Measurements from ENCODE around the gene GPHA2.

DNA sequence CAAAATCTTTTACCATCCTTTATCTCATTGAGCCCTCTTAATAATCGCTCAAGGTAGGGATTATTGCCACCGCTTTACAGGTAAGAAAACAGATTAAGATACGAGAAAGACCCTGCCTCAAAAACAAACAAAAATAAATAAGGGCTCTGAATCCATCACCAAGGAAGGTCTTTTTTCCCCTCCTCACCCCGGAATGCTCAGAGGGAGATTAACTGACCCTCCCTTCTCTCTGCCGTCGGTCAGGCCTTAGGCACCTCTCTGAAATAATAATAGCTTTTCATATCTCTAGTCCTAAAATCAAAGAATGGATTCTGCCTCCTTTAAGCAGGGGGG, 18.1 kb downstream of the GPHA2 start:
- TF ChIP-seq, protein P1, sequence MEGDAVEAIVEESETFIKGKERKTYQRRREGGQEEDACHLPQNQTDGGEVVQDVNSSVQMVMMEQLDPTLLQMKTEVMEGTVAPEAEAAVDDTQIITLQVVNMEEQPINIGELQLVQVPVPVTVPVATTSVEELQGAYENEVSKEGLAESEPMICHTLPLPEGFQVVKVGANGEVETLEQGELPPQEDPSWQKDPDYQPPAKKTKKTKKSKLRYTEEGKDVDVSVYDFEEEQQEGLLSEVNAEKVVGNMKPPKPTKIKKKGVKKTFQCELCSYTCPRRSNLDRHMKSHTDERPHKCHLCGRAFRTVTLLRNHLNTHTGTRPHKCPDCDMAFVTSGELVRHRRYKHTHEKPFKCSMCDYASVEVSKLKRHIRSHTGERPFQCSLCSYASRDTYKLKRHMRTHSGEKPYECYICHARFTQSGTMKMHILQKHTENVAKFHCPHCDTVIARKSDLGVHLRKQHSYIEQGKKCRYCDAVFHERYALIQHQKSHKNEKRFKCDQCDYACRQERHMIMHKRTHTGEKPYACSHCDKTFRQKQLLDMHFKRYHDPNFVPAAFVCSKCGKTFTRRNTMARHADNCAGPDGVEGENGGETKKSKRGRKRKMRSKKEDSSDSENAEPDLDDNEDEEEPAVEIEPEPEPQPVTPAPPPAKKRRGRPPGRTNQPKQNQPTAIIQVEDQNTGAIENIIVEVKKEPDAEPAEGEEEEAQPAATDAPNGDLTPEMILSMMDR (IDR thresholded peaks at IDR 0.05): no peak
- TF ChIP-seq POLR2A (IDR thresholded peaks at IDR 0.05): peak in 1 of 2 donors; percentile 41
